A549 (cell line): ENCODE results near the gene ZDHHC24. TPM values are rescaled to one million over a fixed set of nuclear protein-coding genes. Genes with fewer than 3 reads are reported as not detected.

Experiments used
- ATOH8 ChIP-seq: fragments of 250-450 bp; sonication (Bioruptor Pico); IDR thresholded peaks from 2 replicates; pipeline ENCODE4 v1.5.0; 2020; ENCODE audit warnings: low read depth, mild to moderate bottlenecking, moderate library complexity
- CBX2 ChIP-seq: fragments of 200-600 bp; sonication (generic); IDR thresholded peaks from 2 replicates; pipeline ENCODE4 v1.6.1; 2016; ENCODE audit warnings: low read depth, mild to moderate bottlenecking, borderline replicate concordance
- CHD2 ChIP-seq: fragments of 150-350 bp; IDR thresholded peaks from 2 replicates; pipeline ENCODE4 v1.6.1; 2014; ENCODE audit warnings: low read length; ENCODE audit not compliant: partially characterized antibody
- CTCF ChIP-seq: fragments of >200 bp; sonication (Bioruptor Twin); formaldehyde crosslinking; IDR thresholded peaks from 3 replicates; pipeline ENCODE4 v1.5.1; 2016
- EHMT2 ChIP-seq: fragments of 200-600 bp; sonication (generic); IDR thresholded peaks from 2 replicates; pipeline ENCODE4 v1.6.1; 2016; ENCODE audit warnings: antibody characterized with exemption, low read depth, mild to moderate bottlenecking, moderate library complexity
- ELK1 ChIP-seq: fragments of 150-350 bp; IDR thresholded peaks from 2 replicates; pipeline ENCODE4 v1.6.1; 2014; ENCODE audit warnings: low read depth, mild to moderate bottlenecking, low read length
- ESRRA ChIP-seq: fragments of 150-350 bp; IDR thresholded peaks from 2 replicates; pipeline ENCODE4 v1.6.1; 2014; ENCODE audit warnings: mild to moderate bottlenecking, low read length, borderline replicate concordance
- FOSL2 ChIP-seq, 2 experiments: fragments of 450-650 bp in 1 of 2; fragments of >200 bp in 1 of 2; sonication (Bioruptor Twin) in 1 of 2; formaldehyde crosslinking; IDR thresholded peaks; 2 replicates each; pipeline versions ENCODE4 v1.5.0 to v1.6.1; 2016 to 2020; ENCODE audit warnings: mild to moderate bottlenecking in 1 of 2, moderate library complexity in 1 of 2
- GATA3 ChIP-seq: IDR thresholded peaks from 2 replicates; pipeline ENCODE4 v1.6.1; 2012; ENCODE audit warnings: borderline replicate concordance
- HEYL ChIP-seq: fragments of 250-450 bp; sonication (Bioruptor Pico); IDR thresholded peaks from 2 replicates; pipeline ENCODE4 v1.8.0; 2021; ENCODE audit warnings: mild to moderate bottlenecking, moderate library complexity
- JUNB ChIP-seq: fragments of >200 bp; sonication (Bioruptor Twin); formaldehyde crosslinking; IDR thresholded peaks from 2 replicates; pipeline ENCODE4 v1.6.1; 2016
- KDM1A ChIP-seq: fragments of 200-600 bp; sonication (generic); IDR thresholded peaks from 2 replicates; pipeline ENCODE4 v1.6.1; 2016; ENCODE audit warnings: low read depth, mild to moderate bottlenecking
- KDM5A ChIP-seq: fragments of 200-600 bp; sonication (generic); IDR thresholded peaks from 2 replicates; pipeline ENCODE4 v1.6.1; 2016; ENCODE audit warnings: antibody characterized with exemption, mild to moderate bottlenecking
- MAZ ChIP-seq: fragments of 150-350 bp; IDR thresholded peaks from 2 replicates; pipeline ENCODE4 v1.6.1; 2014; ENCODE audit warnings: antibody characterized with exemption, low read depth, low read length, borderline replicate concordance
- MYC ChIP-seq: IDR thresholded peaks from 2 replicates; pipeline ENCODE4 v1.6.1; 2012; ENCODE audit warnings: mild to moderate bottlenecking, inconsistent platforms, low read length, improper control_type of control experiment, borderline replicate concordance
- NFE2L2 ChIP-seq: fragments of 150-350 bp; conservative IDR thresholded peaks from 2 replicates; pipeline ENCODE4 v1.6.1; 2014; ENCODE audit warnings: low read length
- NPAS2 ChIP-seq: fragments of 250-450 bp; sonication (Bioruptor Pico); IDR thresholded peaks from 2 replicates; pipeline ENCODE4 v1.8.0; 2022; ENCODE audit warnings: mild to moderate bottlenecking, moderate library complexity, borderline replicate concordance
- NR3C1 ChIP-seq: fragments of >200 bp; sonication (Bioruptor Twin); formaldehyde crosslinking; IDR thresholded peaks from 3 replicates; pipeline ENCODE4 v1.6.1; 2017
- PBX3 ChIP-seq: IDR thresholded peaks from 2 replicates; pipeline ENCODE4 v1.6.1; 2012
- POLR2A ChIP-seq: IDR thresholded peaks from 2 replicates; pipeline ENCODE4 v1.6.1; 2012; ENCODE audit warnings: mild to moderate bottlenecking, low read length
- RAD21 ChIP-seq, 2 experiments: fragments of >200 bp in 1 of 2; sonication (Bioruptor Twin) in 1 of 2; formaldehyde crosslinking in 1 of 2; IDR thresholded peaks in 1 of 2; conservative IDR thresholded peaks in 1 of 2; 2 replicates in 1 of 2; 3 replicates in 1 of 2; pipeline ENCODE4 v1.6.1; 2012 to 2018; ENCODE audit warnings: inconsistent platforms in 1 of 2
- RCOR1 ChIP-seq: fragments of 150-350 bp; IDR thresholded peaks from 2 replicates; pipeline ENCODE4 v1.6.1; 2014; ENCODE audit warnings: antibody characterized with exemption, low read length, low read depth
- SREBF2 ChIP-seq: fragments of 450-650 bp; IDR thresholded peaks from 2 replicates; pipeline ENCODE4 v1.6.1; 2014; ENCODE audit warnings: mild to moderate bottlenecking, moderate library complexity
- ZNF302 ChIP-seq: fragments of 250-450 bp; sonication (Bioruptor Pico); IDR thresholded peaks from 2 replicates; pipeline ENCODE4 v1.9.0; 2021; ENCODE audit warnings: inconsistent platforms, mild to moderate bottlenecking, moderate library complexity
- ZSCAN20 ChIP-seq: fragments of 250-450 bp; sonication (Bioruptor Pico); IDR thresholded peaks from 2 replicates; pipeline ENCODE4 v1.8.0; 2022; ENCODE audit warnings: mild to moderate bottlenecking, moderate library complexity
- polyA plus RNA-seq, 4 experiments: library from polyadenylated mRNA; depleted of rRNA in 3 of 4; stranded (reverse); fragments of >200 nt; fragmentation: RNase III in 1 of 4; extraction: RNeasy Plus Mini Kit Qiagen cat#74134 plus additional on column Dnase treatment in 1 of 4; gene quantifications; 2 replicates in 3 of 4; 3 replicates in 1 of 4; pipeline ENCODE4 v1.2.3, GENCODE V29; 2011 to 2017

The ZDHHC24 gene
- polyA plus RNA-seq, 2 of the 4 experiments (the other 2 are of a cell fraction): 8.6 to 8.7 TPM

- no peak for TF ChIP-seq ATOH8 (CRISPR knock-in tag)
- TF ChIP-seq GATA3: no peak
- TF ChIP-seq CTCF: no peak
- peak; percentile 89 for TF ChIP-seq KDM1A
- no peak for TF ChIP-seq NFE2L2
- TF ChIP-seq POLR2A: peak; percentile 80
- TF ChIP-seq FOSL2 (IDR thresholded peaks at IDR 0.05): no peak
- no peak for TF ChIP-seq FOSL2 (CRISPR knock-in tag; IDR thresholded peaks at IDR 0.05)
- no peak for TF ChIP-seq NR3C1
- TF ChIP-seq KDM5A: no peak
- TF ChIP-seq EHMT2: no peak
- TF ChIP-seq HEYL: no peak
- no peak for TF ChIP-seq CHD2
- no peak for TF ChIP-seq RAD21 (conservative IDR thresholded peaks at IDR 0.05 in 1 of 2, IDR thresholded peaks at IDR 0.05 in 1 of 2)
- no peak for TF ChIP-seq SREBF2
- TF ChIP-seq ELK1: no peak
- no peak for TF ChIP-seq ZSCAN20 (CRISPR knock-in tag)
- peak; percentile 83 for TF ChIP-seq MYC
- no peak for TF ChIP-seq CBX2
- TF ChIP-seq ESRRA: no peak
- peak; percentile 96 for TF ChIP-seq PBX3
- TF ChIP-seq JUNB: no peak
- no peak for TF ChIP-seq ZNF302 (CRISPR knock-in tag)
- no peak for TF ChIP-seq NPAS2 (CRISPR knock-in tag)
- TF ChIP-seq MAZ: no peak
- no peak for TF ChIP-seq RCOR1
- TF ChIP-seq, all 56 proteins: peak for 14
Measured at GRCh38 chr11:66480117-66480938, 65.5 kb downstream of the ZDHHC24 start, which contains the start of gene DPP3 (continued).
